HEK293 (cell line): Measurements from ENCODE around the gene E2F4.

ENCODE experiments used
- EGR2 ChIP-seq: fragments of 450-650 bp; formaldehyde crosslinking; IDR thresholded peaks from 2 replicates; pipeline ENCODE4 v1.5.1; 2016; ENCODE audit warnings: low read depth, missing biosample characterization, missing genetic modification characterization
- KLF10 ChIP-seq: fragments of 450-650 bp; IDR thresholded peaks from 2 replicates; pipeline ENCODE4 v1.5.1; 2018; ENCODE audit warnings: missing biosample characterization, mild to moderate bottlenecking, missing genetic modification characterization
- ZNF354C ChIP-seq: fragments of 450-650 bp; formaldehyde crosslinking; IDR thresholded peaks from 2 replicates; pipeline ENCODE4 v1.5.1; 2016; ENCODE audit warnings: missing biosample characterization, missing genetic modification characterization, low read depth, borderline replicate concordance
- ZNF426 ChIP-seq: fragments of 450-650 bp; formaldehyde crosslinking; IDR thresholded peaks from 2 replicates; pipeline ENCODE4 v1.5.1; 2017; ENCODE audit warnings: missing biosample characterization, missing genetic modification characterization, mild to moderate bottlenecking, inconsistent platforms, moderate library complexity
- ZNF76 ChIP-seq: fragments of 450-650 bp; formaldehyde crosslinking; IDR thresholded peaks from 2 replicates; pipeline ENCODE4; 2016; ENCODE audit warnings: low read depth, missing biosample characterization, missing genetic modification characterization, borderline replicate concordance
- TF ChIP-seq, protein P1 (sequence below): fragments of 450-650 bp; formaldehyde crosslinking; IDR thresholded peaks from 2 replicates; pipeline ENCODE4 v1.5.1; 2016; ENCODE audit warnings: missing biosample characterization, missing genetic modification characterization
- TF ChIP-seq, protein P2 (sequence below): fragments of 450-650 bp; formaldehyde crosslinking; IDR thresholded peaks from 2 replicates; pipeline ENCODE4 v1.5.1; 2016; ENCODE audit warnings: missing biosample characterization, missing genetic modification characterization
- TF ChIP-seq, protein P3 (sequence below): fragments of 450-650 bp; formaldehyde crosslinking; IDR thresholded peaks from 2 replicates; pipeline ENCODE4 v1.5.1; 2016; ENCODE audit warnings: missing biosample characterization, missing genetic modification characterization

DNA sequence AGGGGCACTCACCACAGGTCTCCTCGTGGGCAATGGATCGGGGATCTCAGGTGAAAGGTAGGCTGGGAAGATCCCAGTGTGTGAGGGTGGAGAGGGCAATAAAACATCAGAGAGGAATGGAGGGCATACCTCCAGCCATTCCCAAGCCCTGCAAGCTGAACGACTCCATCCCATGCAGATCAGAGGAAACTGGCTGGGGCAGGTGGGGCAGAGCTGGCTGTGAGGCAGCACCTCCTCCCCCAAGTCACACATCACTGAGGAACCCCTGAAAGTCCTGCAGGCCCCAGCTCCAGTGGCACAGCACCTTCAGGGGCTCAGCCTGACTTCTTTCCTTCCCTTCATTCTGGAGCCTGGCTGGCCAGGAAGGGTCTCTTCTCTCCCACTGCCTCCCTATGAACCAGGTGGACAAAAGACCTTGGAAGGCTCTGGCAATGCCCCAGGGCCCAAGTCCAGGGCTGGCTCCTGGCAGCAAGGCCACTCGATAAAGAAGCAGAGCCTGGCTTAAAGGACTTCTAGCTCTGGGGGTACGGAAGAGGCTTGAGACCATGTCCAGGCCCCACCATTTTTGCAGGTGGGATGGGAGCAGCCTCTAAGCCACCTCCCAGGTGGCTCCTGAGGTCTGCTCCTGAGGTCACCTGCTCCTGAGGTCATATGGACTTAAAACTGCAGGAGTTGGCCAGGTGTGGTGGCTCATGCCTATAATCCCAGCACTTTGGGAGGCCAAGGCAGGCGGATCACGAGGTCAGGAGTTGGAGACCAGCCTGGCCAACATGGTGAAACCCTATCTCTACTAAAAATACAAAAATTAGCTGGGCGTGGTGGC, 21.5 kb downstream of the E2F4 start:
- TF ChIP-seq, protein P1, sequence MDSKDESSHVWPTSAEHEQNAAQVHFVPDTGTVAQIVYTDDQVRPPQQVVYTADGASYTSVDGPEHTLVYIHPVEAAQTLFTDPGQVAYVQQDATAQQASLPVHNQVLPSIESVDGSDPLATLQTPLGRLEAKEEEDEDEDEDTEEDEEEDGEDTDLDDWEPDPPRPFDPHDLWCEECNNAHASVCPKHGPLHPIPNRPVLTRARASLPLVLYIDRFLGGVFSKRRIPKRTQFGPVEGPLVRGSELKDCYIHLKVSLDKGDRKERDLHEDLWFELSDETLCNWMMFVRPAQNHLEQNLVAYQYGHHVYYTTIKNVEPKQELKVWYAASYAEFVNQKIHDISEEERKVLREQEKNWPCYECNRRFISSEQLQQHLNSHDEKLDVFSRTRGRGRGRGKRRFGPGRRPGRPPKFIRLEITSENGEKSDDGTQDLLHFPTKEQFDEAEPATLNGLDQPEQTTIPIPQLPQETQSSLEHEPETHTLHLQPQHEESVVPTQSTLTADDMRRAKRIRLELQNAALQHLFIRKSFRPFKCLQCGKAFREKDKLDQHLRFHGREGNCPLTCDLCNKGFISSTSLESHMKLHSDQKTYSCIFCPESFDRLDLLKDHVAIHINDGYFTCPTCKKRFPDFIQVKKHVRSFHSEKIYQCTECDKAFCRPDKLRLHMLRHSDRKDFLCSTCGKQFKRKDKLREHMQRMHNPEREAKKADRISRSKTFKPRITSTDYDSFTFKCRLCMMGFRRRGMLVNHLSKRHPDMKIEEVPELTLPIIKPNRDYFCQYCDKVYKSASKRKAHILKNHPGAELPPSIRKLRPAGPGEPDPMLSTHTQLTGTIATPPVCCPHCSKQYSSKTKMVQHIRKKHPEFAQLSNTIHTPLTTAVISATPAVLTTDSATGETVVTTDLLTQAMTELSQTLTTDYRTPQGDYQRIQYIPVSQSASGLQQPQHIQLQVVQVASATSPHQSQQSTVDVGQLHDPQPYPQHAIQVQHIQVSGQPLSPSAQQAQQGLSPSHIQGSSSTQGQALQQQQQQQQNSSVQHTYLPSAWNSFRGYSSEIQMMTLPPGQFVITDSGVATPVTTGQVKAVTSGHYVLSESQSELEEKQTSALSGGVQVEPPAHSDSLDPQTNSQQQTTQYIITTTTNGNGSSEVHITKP, result no peak
- TF ChIP-seq, protein P2, sequence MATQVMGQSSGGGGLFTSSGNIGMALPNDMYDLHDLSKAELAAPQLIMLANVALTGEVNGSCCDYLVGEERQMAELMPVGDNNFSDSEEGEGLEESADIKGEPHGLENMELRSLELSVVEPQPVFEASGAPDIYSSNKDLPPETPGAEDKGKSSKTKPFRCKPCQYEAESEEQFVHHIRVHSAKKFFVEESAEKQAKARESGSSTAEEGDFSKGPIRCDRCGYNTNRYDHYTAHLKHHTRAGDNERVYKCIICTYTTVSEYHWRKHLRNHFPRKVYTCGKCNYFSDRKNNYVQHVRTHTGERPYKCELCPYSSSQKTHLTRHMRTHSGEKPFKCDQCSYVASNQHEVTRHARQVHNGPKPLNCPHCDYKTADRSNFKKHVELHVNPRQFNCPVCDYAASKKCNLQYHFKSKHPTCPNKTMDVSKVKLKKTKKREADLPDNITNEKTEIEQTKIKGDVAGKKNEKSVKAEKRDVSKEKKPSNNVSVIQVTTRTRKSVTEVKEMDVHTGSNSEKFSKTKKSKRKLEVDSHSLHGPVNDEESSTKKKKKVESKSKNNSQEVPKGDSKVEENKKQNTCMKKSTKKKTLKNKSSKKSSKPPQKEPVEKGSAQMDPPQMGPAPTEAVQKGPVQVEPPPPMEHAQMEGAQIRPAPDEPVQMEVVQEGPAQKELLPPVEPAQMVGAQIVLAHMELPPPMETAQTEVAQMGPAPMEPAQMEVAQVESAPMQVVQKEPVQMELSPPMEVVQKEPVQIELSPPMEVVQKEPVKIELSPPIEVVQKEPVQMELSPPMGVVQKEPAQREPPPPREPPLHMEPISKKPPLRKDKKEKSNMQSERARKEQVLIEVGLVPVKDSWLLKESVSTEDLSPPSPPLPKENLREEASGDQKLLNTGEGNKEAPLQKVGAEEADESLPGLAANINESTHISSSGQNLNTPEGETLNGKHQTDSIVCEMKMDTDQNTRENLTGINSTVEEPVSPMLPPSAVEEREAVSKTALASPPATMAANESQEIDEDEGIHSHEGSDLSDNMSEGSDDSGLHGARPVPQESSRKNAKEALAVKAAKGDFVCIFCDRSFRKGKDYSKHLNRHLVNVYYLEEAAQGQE, result no peak
- TF ChIP-seq ZNF354C (tag by site-specific recombination) (no peak), KLF10 (no peak), ZNF76 (tag by site-specific recombination) (no peak), ZNF426 (tag by site-specific recombination) (no peak), EGR2 (no peak)
- TF ChIP-seq, protein P3, sequence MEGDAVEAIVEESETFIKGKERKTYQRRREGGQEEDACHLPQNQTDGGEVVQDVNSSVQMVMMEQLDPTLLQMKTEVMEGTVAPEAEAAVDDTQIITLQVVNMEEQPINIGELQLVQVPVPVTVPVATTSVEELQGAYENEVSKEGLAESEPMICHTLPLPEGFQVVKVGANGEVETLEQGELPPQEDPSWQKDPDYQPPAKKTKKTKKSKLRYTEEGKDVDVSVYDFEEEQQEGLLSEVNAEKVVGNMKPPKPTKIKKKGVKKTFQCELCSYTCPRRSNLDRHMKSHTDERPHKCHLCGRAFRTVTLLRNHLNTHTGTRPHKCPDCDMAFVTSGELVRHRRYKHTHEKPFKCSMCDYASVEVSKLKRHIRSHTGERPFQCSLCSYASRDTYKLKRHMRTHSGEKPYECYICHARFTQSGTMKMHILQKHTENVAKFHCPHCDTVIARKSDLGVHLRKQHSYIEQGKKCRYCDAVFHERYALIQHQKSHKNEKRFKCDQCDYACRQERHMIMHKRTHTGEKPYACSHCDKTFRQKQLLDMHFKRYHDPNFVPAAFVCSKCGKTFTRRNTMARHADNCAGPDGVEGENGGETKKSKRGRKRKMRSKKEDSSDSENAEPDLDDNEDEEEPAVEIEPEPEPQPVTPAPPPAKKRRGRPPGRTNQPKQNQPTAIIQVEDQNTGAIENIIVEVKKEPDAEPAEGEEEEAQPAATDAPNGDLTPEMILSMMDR (tag by site-specific recombination), result no peak
